Loucy (cell line): ENCODE measurements around the gene GON7.
"Not testable (repeated sequence)": the region's sequence is repeated elsewhere in the genome, so short reads cannot be mapped to it uniquely, and the experiment has no call there.

ENCODE experiments used
- EZH2phosphoT487 ChIP-seq: fragments of 200-600 bp; IDR thresholded peaks from 2 replicates; pipeline ENCODE4 v1.6.1; 2018; ENCODE audit warnings: antibody characterized with exemption, mild to moderate bottlenecking, moderate library complexity, borderline replicate concordance
- TF ChIP-seq, protein P1 (sequence below): fragments of 200-600 bp; sonication (generic); conservative IDR thresholded peaks from 2 replicates; pipeline ENCODE4 v1.5.1; 2014; ENCODE audit warnings: mild to moderate bottlenecking, antibody characterized with exemption, low read length

GRCh38 chr14:93159625-93160352 lies 47.1 kb downstream of the GON7 start:
- TF ChIP-seq, protein P1, sequence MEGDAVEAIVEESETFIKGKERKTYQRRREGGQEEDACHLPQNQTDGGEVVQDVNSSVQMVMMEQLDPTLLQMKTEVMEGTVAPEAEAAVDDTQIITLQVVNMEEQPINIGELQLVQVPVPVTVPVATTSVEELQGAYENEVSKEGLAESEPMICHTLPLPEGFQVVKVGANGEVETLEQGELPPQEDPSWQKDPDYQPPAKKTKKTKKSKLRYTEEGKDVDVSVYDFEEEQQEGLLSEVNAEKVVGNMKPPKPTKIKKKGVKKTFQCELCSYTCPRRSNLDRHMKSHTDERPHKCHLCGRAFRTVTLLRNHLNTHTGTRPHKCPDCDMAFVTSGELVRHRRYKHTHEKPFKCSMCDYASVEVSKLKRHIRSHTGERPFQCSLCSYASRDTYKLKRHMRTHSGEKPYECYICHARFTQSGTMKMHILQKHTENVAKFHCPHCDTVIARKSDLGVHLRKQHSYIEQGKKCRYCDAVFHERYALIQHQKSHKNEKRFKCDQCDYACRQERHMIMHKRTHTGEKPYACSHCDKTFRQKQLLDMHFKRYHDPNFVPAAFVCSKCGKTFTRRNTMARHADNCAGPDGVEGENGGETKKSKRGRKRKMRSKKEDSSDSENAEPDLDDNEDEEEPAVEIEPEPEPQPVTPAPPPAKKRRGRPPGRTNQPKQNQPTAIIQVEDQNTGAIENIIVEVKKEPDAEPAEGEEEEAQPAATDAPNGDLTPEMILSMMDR = not testable (repeated sequence)
- TF ChIP-seq EZH2phosphoT487 = not testable (repeated sequence)
